ENCODE measurements around the gene ADAMTSL3.
"Not testable (repeated sequence)": the region's sequence is repeated elsewhere in the genome, so short reads cannot be mapped to it uniquely, and the experiment has no call there.

Gene ADAMTSL3

GRCh38 chr15:83935774-83936173, 281.9 kb downstream of the ADAMTSL3 start:
- Histone ChIP-seq H3K27ac (ENCODE audit: low read length) (no peak overlapping the region), H3K9ac (ENCODE audit: low read depth, low read length) (no peak overlapping the region), H3K9me3 (ENCODE audit: insufficient read depth, low read depth, low read length) (peaks cover 14% of the 10 kb centered on the region; the same call in 1 of the 2 replicates), H3K4me1 (ENCODE audit: insufficient read depth, low read length) (no peaks in the 10 kb centered on the region), H3K4me3 (ENCODE audit: low read length) (no peak overlapping the region), H3K27me3 (ENCODE audit: insufficient read depth, low read length) (no peaks in the 10 kb centered on the region), H3K36me3 (ENCODE audit: insufficient read depth, low read depth, low read length) (no peaks in the 10 kb centered on the region)

- no peak overlapping the region for H3K27ac ChIP-seq (ENCODE audit: low read length)
- H3K4me1 ChIP-seq (ENCODE audit: insufficient read depth, low read length) = no peaks in the 10 kb centered on the region
- no peaks in the 10 kb centered on the region for H3K9me3 ChIP-seq (ENCODE audit: insufficient read depth, low read depth, low read length)
- no peak overlapping the region for H3K4me3 ChIP-seq (ENCODE audit: low read length)
- H3K36me3 ChIP-seq (ENCODE audit: insufficient read depth, low read depth, low read length) = no peaks in the 10 kb centered on the region
- no peaks in the 10 kb centered on the region for H3K27me3 ChIP-seq (ENCODE audit: insufficient read depth, low read length)
- no peak overlapping the region for H3K9ac ChIP-seq (ENCODE audit: low read depth, low read length)
Measured at GRCh38 chr15:83940136-83940535, 286.2 kb downstream of the ADAMTSL3 start.

GRCh38 chr15:83943043-83943442, 289.1 kb downstream of the ADAMTSL3 start:
- Histone ChIP-seq H3K9me3 (ENCODE audit: insufficient read depth, low read depth, low read length) (no peaks in the 10 kb centered on the region; the same call in 1 of the 2 replicates), H3K4me1 (ENCODE audit: insufficient read depth, low read length) (no peaks in the 10 kb centered on the region), H3K27ac (ENCODE audit: low read length) (no peak overlapping the region), H3K36me3 (ENCODE audit: insufficient read depth, low read depth, low read length) (no peaks in the 10 kb centered on the region), H3K4me3 (ENCODE audit: low read length) (no peak overlapping the region), H3K9ac (ENCODE audit: low read depth, low read length) (no peak overlapping the region), H3K27me3 (ENCODE audit: insufficient read depth, low read length) (no peaks in the 10 kb centered on the region)

- H3K36me3 ChIP-seq (ENCODE audit: insufficient read depth, low read depth, low read length) = no peaks in the 10 kb centered on the region
- no peaks in the 10 kb centered on the region for H3K4me1 ChIP-seq (ENCODE audit: insufficient read depth, low read length)
- H3K4me3 ChIP-seq (ENCODE audit: low read length) = no peak overlapping the region
Measured at GRCh38 chr15:83943849-83944404, 290.0 kb downstream of the ADAMTSL3 start.

GRCh38 chr15:83947156-83947555, 293.2 kb downstream of the ADAMTSL3 start:
- no peaks in the 10 kb centered on the region; the same call in 1 of the 2 replicates for H3K9me3 ChIP-seq (ENCODE audit: insufficient read depth, low read depth, low read length)
- H3K27ac ChIP-seq (ENCODE audit: low read length) = no peak overlapping the region
- H3K4me1 ChIP-seq (ENCODE audit: insufficient read depth, low read length) = no peaks in the 10 kb centered on the region
- no peak overlapping the region for H3K9ac ChIP-seq (ENCODE audit: low read depth, low read length)
- no peaks in the 10 kb centered on the region for H3K36me3 ChIP-seq (ENCODE audit: insufficient read depth, low read depth, low read length)
- H3K4me3 ChIP-seq (ENCODE audit: low read length) = no peak overlapping the region
- no peaks in the 10 kb centered on the region for H3K27me3 ChIP-seq (ENCODE audit: insufficient read depth, low read length)

More at GRCh38 chr15:83943849-83944404, 290.0 kb downstream of the ADAMTSL3 start:
- no peak overlapping the region for H3K27ac ChIP-seq (ENCODE audit: low read length)
- H3K9ac ChIP-seq (ENCODE audit: low read depth, low read length) = no peak overlapping the region
- no peaks in the 10 kb centered on the region for H3K27me3 ChIP-seq (ENCODE audit: insufficient read depth, low read length)
- no peaks in the 10 kb centered on the region; the same call in 1 of the 2 replicates for H3K9me3 ChIP-seq (ENCODE audit: insufficient read depth, low read depth, low read length)

- no peaks in the 10 kb centered on the region for H3K27me3 ChIP-seq (ENCODE audit: insufficient read depth, low read length)
- no peaks in the 10 kb centered on the region for H3K4me1 ChIP-seq (ENCODE audit: insufficient read depth, low read length)
- H3K9ac ChIP-seq (ENCODE audit: low read depth, low read length) = no peak overlapping the region
- no peak overlapping the region for H3K4me3 ChIP-seq (ENCODE audit: low read length)
- no peaks in the 10 kb centered on the region for H3K36me3 ChIP-seq (ENCODE audit: insufficient read depth, low read depth, low read length)
- H3K27ac ChIP-seq (ENCODE audit: low read length) = no peak overlapping the region
- no peaks in the 10 kb centered on the region for H3K9me3 ChIP-seq (ENCODE audit: insufficient read depth, low read depth, low read length)
Measured at GRCh38 chr15:83954506-83954905, 300.6 kb downstream of the ADAMTSL3 start.

GRCh38 chr15:83955806-83956265, 301.9 kb downstream of the ADAMTSL3 start:
- Histone ChIP-seq H3K27ac (ENCODE audit: low read length) (no peak overlapping the region), H3K4me1 (ENCODE audit: insufficient read depth, low read length) (no peaks in the 10 kb centered on the region), H3K27me3 (ENCODE audit: insufficient read depth, low read length) (no peaks in the 10 kb centered on the region), H3K4me3 (ENCODE audit: low read length) (no peak overlapping the region), H3K9ac (ENCODE audit: low read depth, low read length) (no peak overlapping the region), H3K36me3 (ENCODE audit: insufficient read depth, low read depth, low read length) (no peaks in the 10 kb centered on the region), H3K9me3 (ENCODE audit: insufficient read depth, low read depth, low read length) (no peaks in the 10 kb centered on the region)

GRCh38 chr15:83956887-83957286, 303.0 kb downstream of the ADAMTSL3 start:
- Histone ChIP-seq H3K4me1 (ENCODE audit: insufficient read depth, low read length) (no peaks in the 10 kb centered on the region), H3K9me3 (ENCODE audit: insufficient read depth, low read depth, low read length) (no peaks in the 10 kb centered on the region), H3K4me3 (ENCODE audit: low read length) (no peak overlapping the region), H3K36me3 (ENCODE audit: insufficient read depth, low read depth, low read length) (no peaks in the 10 kb centered on the region), H3K27ac (ENCODE audit: low read length) (no peak overlapping the region), H3K9ac (ENCODE audit: low read depth, low read length) (no peak overlapping the region), H3K27me3 (ENCODE audit: insufficient read depth, low read length) (no peaks in the 10 kb centered on the region)

- peaks cover 4% of the 10 kb centered on the region; the same call in 1 of the 2 replicates for H3K9me3 ChIP-seq (ENCODE audit: insufficient read depth, low read depth, low read length)
- no peak overlapping the region for H3K27ac ChIP-seq (ENCODE audit: low read length)
- no peaks in the 10 kb centered on the region for H3K27me3 ChIP-seq (ENCODE audit: insufficient read depth, low read length)
- H3K36me3 ChIP-seq (ENCODE audit: insufficient read depth, low read depth, low read length) = no peaks in the 10 kb centered on the region
- no peaks in the 10 kb centered on the region for H3K4me1 ChIP-seq (ENCODE audit: insufficient read depth, low read length)
- no peak overlapping the region for H3K4me3 ChIP-seq (ENCODE audit: low read length)
- H3K9ac ChIP-seq (ENCODE audit: low read depth, low read length) = no peak overlapping the region
Measured at GRCh38 chr15:83959477-83959876, 305.6 kb downstream of the ADAMTSL3 start.

- Histone ChIP-seq H3K9me3 (ENCODE audit: insufficient read depth, low read depth, low read length) (peaks cover 4% of the 10 kb centered on the region; the same call in 1 of the 2 replicates), H3K27ac (ENCODE audit: low read length) (no peak overlapping the region), H3K9ac (ENCODE audit: low read depth, low read length) (no peak overlapping the region), H3K27me3 (ENCODE audit: insufficient read depth, low read length) (no peaks in the 10 kb centered on the region), H3K4me3 (ENCODE audit: low read length) (no peak overlapping the region), H3K36me3 (ENCODE audit: insufficient read depth, low read depth, low read length) (no peaks in the 10 kb centered on the region), H3K4me1 (ENCODE audit: insufficient read depth, low read length) (no peaks in the 10 kb centered on the region)
Measured at GRCh38 chr15:83960192-83960829, 306.4 kb downstream of the ADAMTSL3 start.

- H3K27me3 ChIP-seq (ENCODE audit: insufficient read depth, low read length) = no peaks in the 10 kb centered on the region
- no peaks in the 10 kb centered on the region for H3K4me1 ChIP-seq (ENCODE audit: insufficient read depth, low read length)
- H3K4me3 ChIP-seq (ENCODE audit: low read length) = no peak overlapping the region
- no peaks in the 10 kb centered on the region for H3K36me3 ChIP-seq (ENCODE audit: insufficient read depth, low read depth, low read length)
- no peak overlapping the region for H3K27ac ChIP-seq (ENCODE audit: low read length)
- H3K9ac ChIP-seq (ENCODE audit: low read depth, low read length) = no peak overlapping the region
- H3K9me3 ChIP-seq (ENCODE audit: insufficient read depth, low read depth, low read length) = peaks cover 4% of the 10 kb centered on the region; the same call in 1 of the 2 replicates
Measured at GRCh38 chr15:83961311-83961710, 307.4 kb downstream of the ADAMTSL3 start.

- not testable (repeated sequence) for H3K27me3 ChIP-seq (ENCODE audit: insufficient read depth, low read length); H3K4me1 ChIP-seq (ENCODE audit: insufficient read depth, low read length); H3K36me3 ChIP-seq (ENCODE audit: insufficient read depth, low read depth, low read length); H3K9me3 ChIP-seq (ENCODE audit: insufficient read depth, low read depth, low read length); H3K4me3 ChIP-seq (ENCODE audit: low read length); H3K27ac ChIP-seq (ENCODE audit: low read length); H3K9ac ChIP-seq (ENCODE audit: low read depth, low read length)
Measured at GRCh38 chr15:83964967-83965366, 311.0 kb downstream of the ADAMTSL3 start.
